GM21576 (cell line): ENCODE measurements around the gene EIF2B2.

Source experiments
- ATAC-seq: cut with Tn5 transposase; IDR thresholded peaks from one replicate; pipeline ENCODE4 v1.9.1; 2021; ENCODE audit warnings: mild to moderate bottlenecking, moderate library complexity; ENCODE audit not compliant: unreplicated experiment

EIF2B2 gene

GRCh38 chr14:75040959-75041358 lies 38.2 kb downstream of the EIF2B2 start:
- no peak for ATAC-seq

GRCh38 chr14:75041613-75042012 lies 38.9 kb downstream of the EIF2B2 start:
- no peak for ATAC-seq

- no peak for ATAC-seq
Measured at GRCh38 chr14:75042035-75042434, 39.3 kb downstream of the EIF2B2 start.

- no peak for ATAC-seq
Measured at GRCh38 chr14:75044322-75044721, 41.6 kb downstream of the EIF2B2 start.

- ATAC-seq = no peak
Measured at GRCh38 chr14:75044752-75045151, 42.0 kb downstream of the EIF2B2 start.

GRCh38 chr14:75046275-75046674 lies 43.6 kb downstream of the EIF2B2 start:
- no peak for ATAC-seq

- ATAC-seq = no peak
Measured at GRCh38 chr14:75046899-75047298, 44.2 kb downstream of the EIF2B2 start.

GRCh38 chr14:75047506-75047905 lies 44.8 kb downstream of the EIF2B2 start:
- no peak for ATAC-seq

- no peak for ATAC-seq
Measured at GRCh38 chr14:75048101-75048500, 45.4 kb downstream of the EIF2B2 start.

- ATAC-seq = no peak
Measured at GRCh38 chr14:75049136-75049535, 46.4 kb downstream of the EIF2B2 start.

GRCh38 chr14:75049731-75050201 lies 47.0 kb downstream of the EIF2B2 start:
- no peak for ATAC-seq

- no peak for ATAC-seq
Measured at GRCh38 chr14:75050852-75051555, 48.3 kb downstream of the EIF2B2 start, which contains the start of gene MLH3. Gene MLH3 (minus strand): TSS chr14:75051467. CDS start chr14:75049655, 1,812 bp downstream.

GRCh38 chr14:75051556-75051899 lies 48.8 kb downstream of the EIF2B2 start:
- ATAC-seq = no peak

GRCh38 chr14:75053396-75054291 lies 50.9 kb downstream of the EIF2B2 start:
- ATAC-seq = no peak

GRCh38 chr14:75054421-75054820 lies 51.7 kb downstream of the EIF2B2 start:
- ATAC-seq = no peak

GRCh38 chr14:75059642-75060041 lies 56.9 kb downstream of the EIF2B2 start:
- ATAC-seq = no peak

GRCh38 chr14:75060420-75060819 lies 57.7 kb downstream of the EIF2B2 start:
- no peak for ATAC-seq
